WI38 (cell line): ENCODE measurements around the gene KRT2.

Source experiments
- H3K4me3 ChIP-seq: 2 replicates; pipeline ENCODE4 v1.5.1; 2011; ENCODE audit warnings: low read depth, mild to moderate bottlenecking, control low read depth, low read length
- CTCF ChIP-seq: IDR thresholded peaks from 2 replicates; pipeline ENCODE4 v1.5.1; 2012; ENCODE audit warnings: low read depth, mild to moderate bottlenecking, control low read depth, low read length

KRT2 gene

GRCh38 chr12:52690351-52691075 is 38.5 kb upstream of the KRT2 start:
- no peak overlapping the region for H3K4me3 ChIP-seq
- TF ChIP-seq CTCF = no peak

- no peak overlapping the region for H3K4me3 ChIP-seq
- TF ChIP-seq CTCF = no peak
Measured at GRCh38 chr12:52689936-52690335, 37.9 kb upstream of the KRT2 start.

- no peak for TF ChIP-seq CTCF
- H3K4me3 ChIP-seq = no peak overlapping the region
Measured at GRCh38 chr12:52689239-52689638, 37.2 kb upstream of the KRT2 start.

- no peak for TF ChIP-seq CTCF
- no peak overlapping the region for H3K4me3 ChIP-seq
Measured at GRCh38 chr12:52688481-52688880, 36.5 kb upstream of the KRT2 start.

GRCh38 chr12:52687497-52688385 is 35.7 kb upstream of the KRT2 start:
- no peak for TF ChIP-seq CTCF
- no peak overlapping the region for H3K4me3 ChIP-seq

GRCh38 chr12:52686756-52687487 is 34.9 kb upstream of the KRT2 start:
- no peak overlapping the region for H3K4me3 ChIP-seq
- TF ChIP-seq CTCF = no peak
